Measurements from ENCODE around the gene AREG.

Gene AREG

DNA sequence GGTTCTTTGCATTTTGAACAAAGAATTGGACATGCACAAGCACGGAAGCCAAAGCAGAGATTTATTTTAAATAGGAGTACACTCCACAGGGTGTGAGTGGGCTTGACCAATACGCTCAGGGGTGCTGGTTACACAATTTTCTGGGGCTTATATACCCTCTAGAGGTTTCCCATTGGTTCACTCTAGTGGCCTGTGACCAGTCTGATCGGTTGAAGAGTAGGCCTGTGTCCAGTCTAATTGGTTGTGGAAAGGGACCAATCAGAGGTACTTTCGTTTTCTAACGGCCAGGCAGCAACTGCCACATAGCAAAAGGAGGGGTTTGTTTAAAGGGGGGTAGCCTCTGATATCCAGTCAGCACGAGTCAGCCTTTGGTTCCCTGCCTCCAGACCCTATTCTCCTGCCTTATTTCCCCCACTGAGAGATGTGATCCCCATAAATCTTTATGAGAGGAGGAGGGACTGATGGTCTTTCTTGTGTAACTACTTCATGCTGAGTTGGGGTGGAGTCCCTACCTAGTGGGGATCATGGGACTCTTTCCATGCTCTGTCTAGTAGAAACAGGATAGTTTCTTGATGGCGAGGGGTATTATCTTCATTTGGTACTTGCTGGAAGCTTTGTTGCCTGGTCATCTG is 11.3 kb upstream of the AREG start:
- DNase-seq: no peak

DNA sequence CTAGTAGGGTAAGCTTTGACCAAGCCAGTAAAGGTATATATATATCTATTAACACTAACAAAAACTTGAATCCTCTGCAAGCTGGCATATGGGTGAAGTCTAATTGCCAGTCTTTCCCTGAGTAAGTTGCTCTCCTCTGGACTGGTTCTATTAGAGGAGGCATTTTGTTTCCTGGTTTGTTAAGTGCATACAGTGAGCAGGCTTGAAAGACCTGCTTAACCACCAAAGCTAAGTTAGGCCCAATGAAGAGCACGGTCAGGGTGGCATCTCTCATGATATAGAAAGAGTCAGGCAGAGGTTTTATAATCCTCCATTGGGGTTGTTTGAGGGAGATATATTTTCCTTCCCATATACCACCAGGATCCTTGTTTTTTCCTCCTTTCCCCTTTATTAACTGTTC is 9.6 kb upstream of the AREG start:
- no peak for DNase-seq

DNA sequence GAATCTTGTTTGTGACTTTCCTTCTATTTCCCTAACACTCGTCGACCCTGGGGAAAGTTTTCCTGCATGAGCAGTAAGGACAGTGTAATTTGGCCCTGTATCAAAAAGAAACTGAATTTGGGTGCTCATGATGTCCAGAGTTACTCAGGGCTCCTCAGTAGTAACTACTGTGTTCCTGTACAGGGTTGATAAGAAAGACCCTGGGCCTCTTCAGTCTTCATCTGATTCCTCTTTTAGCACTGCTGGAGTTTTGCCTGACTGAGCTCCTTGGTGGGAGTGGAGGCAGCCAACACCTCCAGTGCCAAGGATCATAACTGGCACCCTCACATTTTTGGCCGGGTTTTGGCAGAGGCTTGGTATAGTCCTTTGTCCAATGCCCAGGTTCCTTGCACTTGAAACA is 7.1 kb upstream of the AREG start:
- no peak for DNase-seq

DNA sequence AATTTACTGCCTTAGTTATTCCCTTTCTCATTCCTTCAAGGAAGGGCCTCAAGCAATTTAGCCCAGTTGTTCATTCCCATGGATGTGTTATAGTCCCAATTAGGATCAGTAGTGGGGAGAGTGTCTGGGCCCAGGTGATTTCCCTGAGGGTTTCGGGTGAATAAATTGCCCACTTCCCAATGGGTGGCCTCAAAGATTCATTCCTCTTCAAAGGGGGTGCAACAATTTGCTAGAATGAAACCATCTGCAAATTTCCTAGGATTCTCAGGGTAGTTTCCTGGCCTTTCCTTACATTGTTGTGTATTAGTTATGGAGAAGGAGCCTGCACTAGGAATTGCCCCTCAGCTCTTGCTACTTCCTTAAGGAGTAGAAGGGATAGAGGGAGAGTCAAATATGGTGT is 6.3 kb upstream of the AREG start:
- no peak for DNase-seq

DNA sequence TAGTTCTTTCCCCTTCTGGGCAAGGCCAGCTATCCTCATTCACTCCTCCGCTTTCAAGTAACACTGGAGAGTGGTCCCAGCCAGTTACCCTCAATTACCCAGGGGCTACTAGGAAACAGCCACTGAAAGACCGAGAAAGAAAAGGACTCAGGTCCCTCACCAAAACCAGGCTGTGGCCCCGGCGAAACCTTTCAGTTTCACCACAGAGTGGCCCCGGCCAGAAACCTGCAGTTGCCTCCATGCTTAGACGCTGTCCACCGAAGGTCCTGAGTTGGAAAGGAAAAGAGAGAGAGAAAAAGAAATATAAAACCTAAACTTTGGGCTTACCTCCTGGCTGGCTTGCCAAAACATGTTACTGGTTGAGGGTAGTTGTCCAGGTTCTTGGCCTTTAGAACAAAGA is 5.0 kb upstream of the AREG start:
- DNase-seq: no peak

DNA sequence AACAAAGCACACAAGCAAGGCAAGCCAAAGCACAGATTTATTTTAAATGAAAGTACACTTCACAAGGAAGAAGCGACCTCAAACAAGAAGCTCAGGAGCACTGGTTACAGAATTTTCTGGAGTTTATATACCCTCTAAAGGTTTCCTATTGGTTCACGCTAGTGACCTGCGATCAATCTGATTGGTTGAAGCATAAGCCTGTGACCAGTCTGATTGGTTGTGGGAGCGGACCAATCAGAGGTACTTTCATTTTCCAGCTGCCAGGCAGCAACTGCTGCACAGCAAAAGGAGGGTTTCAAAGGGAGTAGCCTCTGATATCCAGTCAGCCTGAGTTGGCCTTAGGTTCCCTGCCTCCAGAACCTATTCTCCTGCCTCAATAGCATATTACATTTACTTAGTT is 4.6 kb upstream of the AREG start:
- DNase-seq: no peak

DNA sequence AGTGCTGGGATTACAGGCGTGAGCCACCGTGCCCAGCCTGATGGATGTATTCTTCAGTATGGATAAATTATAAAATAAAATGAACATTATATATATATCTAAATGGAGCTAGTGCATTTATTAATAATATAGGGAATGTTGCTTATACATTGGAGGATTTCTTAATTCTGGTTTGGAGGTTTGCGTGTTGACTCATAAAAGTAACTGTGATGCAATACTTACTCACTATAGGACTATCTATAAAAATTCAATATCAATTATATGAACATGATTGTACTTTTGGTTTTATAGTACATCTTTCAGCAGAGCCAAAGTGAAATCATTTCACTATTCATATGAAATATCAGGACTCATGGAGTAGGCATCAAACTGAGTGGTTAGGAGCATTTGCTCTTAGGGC is 3.2 kb upstream of the AREG start:
- DNase-seq: no peak

DNA sequence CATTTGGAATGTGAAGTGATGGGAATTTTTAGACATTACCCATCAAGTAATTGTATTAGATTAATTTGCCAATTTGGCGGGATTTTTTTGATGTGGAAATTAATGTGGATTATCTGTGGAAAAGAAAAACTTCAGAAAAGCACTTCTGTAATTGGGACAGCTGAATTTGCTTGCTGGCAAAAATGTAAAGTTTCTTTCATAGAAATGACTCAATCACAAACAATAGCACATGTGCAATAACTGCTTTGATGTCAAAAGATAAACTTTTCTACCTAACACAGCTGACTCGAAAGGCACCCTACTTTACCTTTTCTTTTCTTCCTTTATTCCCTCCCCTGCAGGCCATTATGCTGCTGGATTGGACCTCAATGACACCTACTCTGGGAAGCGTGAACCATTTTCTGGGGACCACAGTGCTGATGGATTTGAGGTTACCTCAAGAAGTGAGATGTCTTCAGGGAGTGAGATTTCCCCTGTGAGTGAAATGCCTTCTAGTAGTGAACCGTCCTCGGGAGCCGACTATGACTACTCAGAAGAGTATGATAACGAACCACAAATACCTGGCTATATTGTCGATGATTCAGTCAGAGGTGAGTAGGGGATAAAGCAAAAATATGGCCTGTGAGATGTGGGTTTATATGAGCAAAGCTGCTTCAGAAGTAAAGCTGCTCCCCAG is 1.4 kb downstream of the AREG start:
- DNase-seq: no peak

DNA sequence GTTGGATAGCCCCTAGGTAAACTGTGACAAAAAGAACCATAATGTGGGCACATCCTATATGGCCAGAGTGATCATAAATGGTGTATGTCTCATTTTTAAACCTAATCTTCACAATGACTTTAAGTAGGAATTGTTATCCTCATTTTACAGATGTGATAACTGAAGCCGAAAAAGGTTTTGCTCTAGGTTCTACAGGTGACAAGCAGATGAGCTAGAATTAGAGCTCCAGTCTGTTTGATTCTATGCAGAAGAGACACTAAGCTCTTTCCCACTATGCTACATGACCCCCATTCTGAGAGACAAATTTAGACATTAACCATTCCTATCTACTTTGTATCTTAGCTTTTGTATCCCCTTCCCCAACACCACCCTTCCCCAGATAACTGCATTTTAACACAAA is 2.0 kb downstream of the AREG start:
- no peak for DNase-seq

DNA sequence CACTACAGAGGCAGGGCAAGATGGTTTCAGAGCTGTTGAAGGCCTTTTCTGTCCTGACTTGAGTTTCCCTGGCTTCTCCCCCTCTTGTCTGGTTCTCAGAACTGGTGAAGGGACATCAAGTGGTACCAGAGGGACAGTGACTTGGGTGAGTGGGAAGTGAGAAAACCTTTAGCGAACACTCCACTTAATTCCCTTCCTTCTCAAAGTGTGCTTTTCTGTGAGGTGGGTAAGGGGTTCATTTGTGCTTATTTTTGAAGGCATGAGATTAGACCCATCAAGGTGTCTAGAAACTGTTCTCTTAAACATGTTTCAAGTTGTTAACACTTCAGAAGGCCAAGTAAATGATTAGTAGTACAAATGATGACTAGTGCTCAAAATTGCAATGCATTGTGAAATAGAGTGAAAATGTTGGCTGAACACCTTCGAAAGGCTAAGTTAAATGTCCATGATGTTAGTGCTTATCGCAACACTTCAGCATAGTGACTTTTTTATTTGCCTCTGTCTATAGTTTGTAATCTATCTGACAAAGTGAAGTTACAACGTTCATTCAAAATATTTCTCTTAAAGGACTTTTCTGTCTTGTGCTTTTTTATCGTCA is 2.8 kb downstream of the AREG start:
- no peak for DNase-seq

DNA sequence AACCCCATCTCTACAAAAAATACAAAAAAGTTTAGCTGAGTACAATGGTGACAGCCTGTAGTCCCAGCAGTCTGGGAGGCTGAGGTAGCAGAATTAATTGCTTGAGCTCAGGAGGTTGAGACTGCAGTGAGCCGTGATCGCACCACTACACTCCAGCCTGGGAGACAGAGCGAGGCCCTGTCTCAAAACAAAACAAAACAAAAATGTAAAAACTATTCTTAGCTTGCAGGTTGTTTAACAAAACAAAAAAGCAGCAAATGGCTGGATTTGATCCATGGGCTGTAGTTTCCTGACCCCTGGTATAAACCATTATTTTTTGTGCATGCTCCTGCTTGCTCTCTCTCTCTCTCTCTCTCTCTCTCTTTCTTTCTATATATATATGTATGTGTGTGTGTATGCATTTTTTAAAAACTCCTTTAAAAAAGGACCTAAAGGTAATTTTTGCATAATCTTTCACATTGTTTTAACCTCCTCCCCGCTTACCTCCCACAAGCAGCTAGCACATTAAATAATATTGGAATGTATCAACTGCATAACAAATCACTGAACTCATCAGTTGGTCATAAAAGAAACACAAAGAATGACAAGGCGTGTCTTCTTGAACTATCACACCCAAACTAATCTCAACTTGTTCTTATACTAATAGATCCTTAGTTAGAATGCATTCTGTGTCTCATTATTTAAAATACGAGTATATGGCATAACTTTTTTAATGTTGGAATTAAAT is 4.8 kb downstream of the AREG start:
- DNase-seq: no peak

DNA sequence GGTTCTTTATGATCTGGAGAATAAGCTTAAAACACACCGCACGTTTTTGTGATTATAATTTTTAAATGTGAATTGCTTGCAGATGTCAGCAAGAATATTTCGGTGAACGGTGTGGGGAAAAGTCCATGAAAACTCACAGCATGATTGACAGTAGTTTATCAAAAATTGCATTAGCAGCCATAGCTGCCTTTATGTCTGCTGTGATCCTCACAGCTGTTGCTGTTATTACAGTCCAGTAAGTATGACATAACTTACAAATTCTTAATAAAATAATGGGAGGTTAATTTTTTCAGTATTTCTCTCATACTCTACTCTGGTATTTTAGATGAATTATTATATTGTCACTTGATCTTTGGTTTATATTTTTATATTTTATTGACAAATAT is 5.4 kb downstream of the AREG start:
- no peak for DNase-seq

DNA sequence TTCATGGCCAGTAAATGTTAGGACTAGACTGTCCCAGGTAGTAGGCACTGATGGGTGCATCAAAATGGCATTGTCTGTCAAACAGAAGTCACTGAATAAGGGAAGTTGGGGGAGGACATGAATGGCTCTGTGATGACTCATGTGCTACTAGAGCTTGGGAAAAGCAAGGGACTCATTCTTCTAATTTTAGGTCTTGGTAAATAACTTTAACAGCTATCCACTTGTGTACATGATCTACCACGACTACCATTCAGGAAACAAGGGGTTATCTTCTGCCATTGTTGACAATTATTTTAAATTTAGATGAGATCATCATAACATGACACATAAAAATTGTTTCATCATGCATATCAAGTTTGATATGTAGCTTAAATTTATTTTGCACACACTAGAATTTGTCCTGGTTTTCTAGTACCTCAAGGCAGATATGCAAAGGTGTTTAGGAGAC is 6.3 kb downstream of the AREG start:
- DNase-seq: no peak

DNA sequence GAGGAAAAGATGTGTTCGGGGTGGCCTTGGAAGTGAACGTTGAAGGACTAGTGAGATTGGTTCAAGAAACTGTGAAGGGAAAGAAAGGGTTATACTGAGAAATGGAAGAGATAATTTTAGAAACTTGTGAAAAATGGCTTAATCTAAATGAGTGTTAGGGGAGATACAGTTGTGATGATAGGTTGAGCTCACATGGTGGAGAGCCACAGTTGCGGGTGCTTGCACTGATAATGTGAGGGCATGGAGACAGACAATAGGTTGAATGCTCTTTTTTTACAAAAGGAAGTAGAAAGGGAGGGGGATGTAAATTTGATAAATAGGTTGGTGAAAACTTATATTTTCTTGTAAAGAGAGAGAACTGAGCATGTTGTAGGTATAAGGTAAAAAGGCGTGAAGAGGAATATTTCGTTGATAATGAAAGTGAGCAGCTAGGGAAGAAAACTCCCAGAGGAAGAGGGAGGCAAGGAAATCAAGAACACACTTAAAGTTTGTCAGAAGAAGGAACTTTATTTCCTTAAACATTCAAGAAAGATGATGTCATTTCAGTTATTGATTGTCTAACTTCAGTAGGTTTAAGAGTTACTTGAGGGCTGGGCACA is 8.2 kb downstream of the AREG start:
- DNase-seq: no peak

DNA sequence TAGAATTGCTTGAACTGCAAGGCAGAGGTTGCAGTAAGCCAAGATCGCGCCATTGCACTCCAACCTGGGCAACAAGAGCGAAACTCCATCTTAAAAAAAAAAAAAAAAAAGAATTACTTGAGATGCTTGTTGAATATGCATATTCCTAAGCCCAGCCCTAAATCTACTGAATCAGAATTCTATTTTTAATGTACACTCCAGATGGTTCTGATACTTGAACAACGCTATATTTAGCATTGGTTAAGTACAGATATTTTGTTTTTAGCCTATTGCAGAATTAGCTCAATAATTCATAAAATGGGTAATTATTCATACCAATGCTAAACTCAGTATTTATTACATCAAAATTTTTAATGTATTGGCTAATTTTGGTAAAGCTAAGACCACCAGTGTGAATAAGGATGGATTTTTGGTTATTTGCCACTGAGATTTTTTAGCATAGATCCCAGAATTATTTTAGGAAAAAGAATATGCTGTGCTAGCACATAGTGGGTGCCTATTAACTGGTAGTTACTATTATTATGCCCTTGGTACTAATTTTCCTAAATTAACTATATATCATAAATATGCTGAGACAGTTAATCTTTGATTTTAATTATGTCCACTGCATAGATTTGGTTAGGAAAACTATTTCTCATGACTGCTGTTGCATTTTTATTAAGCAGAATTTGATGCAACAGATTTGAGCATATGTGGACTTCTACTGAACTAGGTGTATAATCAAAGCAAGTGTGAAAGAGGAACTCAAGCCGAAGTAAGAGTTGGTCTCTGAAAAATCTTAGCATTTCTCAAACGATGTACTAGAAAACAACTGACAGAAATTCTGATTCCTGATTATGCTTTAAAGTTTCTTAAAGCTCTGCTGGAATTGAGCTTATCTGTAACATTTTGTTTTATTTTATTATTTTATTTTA is 9.2 kb downstream of the AREG start:
- DNase-seq: no peak

DNA sequence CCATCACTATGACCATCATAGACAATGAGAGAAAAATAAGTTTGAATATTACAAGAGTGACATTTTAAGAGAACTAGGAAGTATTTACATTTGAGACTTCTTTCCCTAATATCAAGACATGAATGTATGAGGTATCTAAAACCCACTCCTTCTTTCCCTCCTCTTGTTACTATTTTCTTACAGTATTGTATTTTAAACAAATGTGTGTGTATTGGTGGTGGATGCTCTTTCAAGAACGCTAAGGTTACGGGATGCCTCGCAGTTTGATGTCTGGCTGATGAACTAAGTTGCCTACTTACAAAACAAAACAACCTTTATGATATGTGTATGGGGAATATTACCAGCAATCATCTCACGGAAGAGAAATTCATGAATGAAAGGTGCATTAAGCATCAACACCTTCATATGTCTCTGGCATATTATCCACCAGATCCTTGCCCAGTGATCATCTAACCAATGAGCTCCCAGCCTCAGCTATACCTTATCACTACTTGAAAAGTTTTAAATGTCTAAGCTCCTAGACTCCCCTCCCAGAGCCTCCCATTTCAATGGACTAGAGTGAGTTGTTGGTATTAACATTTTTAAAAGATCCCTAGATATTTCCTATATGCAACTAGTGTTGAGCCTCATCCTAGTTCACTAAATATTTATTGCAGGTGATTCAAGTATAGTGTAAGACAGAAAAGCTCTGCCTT is 10.6 kb downstream of the AREG start:
- no peak for DNase-seq

DNA sequence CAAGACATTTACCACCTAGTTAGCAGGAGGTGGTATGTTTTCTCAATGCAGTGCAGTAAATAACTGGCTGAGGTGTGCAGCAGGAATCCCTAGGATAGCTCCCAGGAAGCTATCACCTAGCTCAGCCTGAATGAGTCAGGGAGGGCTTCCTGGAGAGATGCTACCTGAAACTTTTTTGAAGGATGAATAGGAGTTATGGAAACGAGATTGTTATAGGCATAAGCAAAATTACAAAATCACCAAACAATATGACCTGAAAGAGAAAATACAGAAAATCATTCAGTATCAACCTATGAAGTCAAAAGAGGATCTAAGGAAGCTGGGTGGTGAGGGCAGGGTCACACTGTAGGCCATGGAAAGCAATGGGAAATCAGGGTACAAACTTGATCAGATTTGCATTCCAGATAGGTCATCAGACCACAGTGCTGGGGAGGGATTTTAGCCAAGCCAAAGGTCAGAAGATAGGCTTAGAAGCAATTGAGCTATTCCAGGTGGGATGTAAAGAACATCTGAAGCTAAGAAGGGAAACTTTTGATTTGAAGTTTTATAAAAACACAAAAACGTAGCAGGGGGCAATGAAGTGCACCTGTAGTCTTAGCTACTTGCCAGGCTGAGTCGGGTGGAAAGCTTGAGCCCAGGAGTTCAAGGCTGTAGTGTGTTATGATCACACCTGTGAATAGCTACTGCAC is 11.3 kb downstream of the AREG start:
- DNase-seq: no peak

DNA sequence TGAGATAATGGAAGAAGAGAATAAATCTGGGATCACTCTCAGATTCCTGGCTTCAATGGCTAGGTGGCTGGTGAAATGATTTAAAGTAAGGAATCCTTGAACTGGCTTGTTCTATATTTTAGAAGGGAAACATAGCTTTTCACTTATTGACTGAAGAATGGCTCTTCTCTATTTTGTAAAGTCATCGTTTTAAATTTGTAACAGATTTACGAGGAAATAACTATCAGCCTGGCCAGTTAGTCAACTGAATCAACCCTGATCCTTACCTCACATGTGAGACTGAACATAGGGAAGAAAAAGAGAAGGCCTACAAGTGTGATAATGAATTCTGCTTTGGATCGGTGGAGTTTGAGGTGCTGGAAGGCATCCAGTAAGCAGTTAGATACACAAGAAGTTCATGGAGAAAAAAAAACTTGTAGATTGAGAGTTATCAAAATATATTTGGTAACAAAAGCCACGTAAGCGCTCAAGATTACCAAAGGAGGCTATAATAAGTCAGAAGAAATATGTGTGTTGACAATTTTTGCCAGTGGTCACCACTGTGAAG is 12.0 kb downstream of the AREG start:
- no peak for DNase-seq

DNA sequence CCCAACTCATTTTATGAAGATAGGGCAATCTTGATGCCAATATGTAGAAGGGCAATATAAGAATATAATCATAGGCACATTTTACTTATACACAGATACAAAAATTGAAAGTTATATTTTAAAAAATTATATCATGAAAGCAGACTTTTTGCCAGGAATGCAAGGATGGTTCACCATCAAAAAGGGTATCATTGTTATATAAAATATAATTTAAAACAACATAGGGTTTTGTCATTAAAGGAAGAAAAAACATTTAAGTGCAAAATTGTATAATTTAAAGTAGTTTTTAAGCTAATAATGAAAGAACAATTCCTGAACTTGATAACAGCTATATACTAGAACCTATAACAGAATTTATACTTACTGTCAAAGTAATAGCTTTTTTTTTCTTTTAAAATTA is 15.9 kb downstream of the AREG start:
- no peak for DNase-seq

DNA sequence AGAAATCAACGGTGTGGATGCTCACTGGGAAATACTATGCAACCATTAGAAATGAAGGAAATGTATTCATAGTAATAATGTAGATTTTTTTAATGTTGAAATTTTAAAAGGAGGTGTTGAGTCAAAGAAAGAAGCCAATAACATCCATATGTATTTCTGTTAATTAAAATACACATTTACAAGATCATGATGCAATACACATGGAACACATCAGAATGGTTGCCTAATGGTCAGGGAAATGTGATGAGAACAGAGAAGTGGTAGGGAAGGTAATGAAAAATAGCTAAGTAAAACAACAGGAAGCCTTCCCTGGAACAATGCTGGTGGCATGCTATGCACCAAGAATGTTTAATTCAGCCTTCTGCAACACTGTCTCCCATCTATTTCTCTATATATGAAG is 18.2 kb downstream of the AREG start:
- DNase-seq: no peak

DNA sequence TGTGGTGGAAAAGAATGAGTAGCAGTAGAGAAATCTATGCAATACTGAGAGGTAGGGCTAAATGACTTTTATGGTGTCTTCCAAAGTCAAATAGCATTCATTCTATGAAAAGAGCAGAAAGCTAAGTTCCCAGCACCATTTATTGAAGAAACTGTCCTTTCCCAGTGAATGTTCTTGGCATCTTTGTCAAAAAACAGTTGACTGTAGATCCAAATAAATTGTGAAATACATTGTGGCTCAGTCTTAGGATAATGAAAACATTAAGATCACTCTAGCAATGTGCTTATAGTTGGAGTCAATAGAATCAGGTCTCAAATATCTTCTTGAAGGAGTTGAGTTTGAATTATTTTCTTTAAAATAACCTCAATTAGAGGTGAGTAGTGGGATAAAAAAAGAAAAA is 19.4 kb downstream of the AREG start:
- DNase-seq: no peak
